HL-60 (cell line): ENCODE data around the gene ENPEP.

Source experiments
- CTCF ChIP-seq: IDR thresholded peaks from one replicate; pipeline ENCODE4 v1.5.1; 2011; ENCODE audit warnings: low read length, control low read depth, inconsistent platforms; ENCODE audit not compliant: insufficient read depth
- POLR2AphosphoS5 ChIP-seq: IDR thresholded peaks from 2 replicates; pipeline ENCODE4 v1.6.1; 2012; ENCODE audit warnings: low read depth
- REST ChIP-seq: IDR thresholded peaks from 2 replicates; pipeline ENCODE4 v1.6.1; 2012; ENCODE audit warnings: low read depth; ENCODE audit not compliant: insufficient replicate concordance

GRCh38 chr4:110503270-110504083 lies 27.5 kb downstream of the ENPEP start:
- TF ChIP-seq CTCF: no peak
- no peak for TF ChIP-seq REST
- no peak for TF ChIP-seq POLR2AphosphoS5
